Activated naive CD8-positive, alpha-beta T cell treated with anti-CD3 and anti-CD28 coated beads, Interleukin-2, amount 50 U/mL, for 24 hours (primary cell): ENCODE results near the gene ARHGEF17.

Experiments
- ATAC-seq: fragments of 150-1000 bp; cut with Tn5 transposase; one replicate; pipeline ENCODE4 v1.10.0; 2021
- DNase-seq: peaks from one replicate; pipeline ENCODE4 v3.0.0; 2021
- H3K27ac Mint-ChIP-seq: one replicate; pipeline ENCODE4 v1.8.0; 2021; ENCODE audit warnings: mild to moderate bottlenecking, mixed read lengths
- H3K27me3 Mint-ChIP-seq: one replicate; pipeline ENCODE4 v1.8.0; 2021; ENCODE audit warnings: mixed read lengths
- H3K36me3 Mint-ChIP-seq: one replicate; pipeline ENCODE4 v1.8.0; 2021; ENCODE audit warnings: low read depth, mixed read lengths
- H3K4me1 Mint-ChIP-seq: one replicate; pipeline ENCODE4 v1.8.0; 2021; ENCODE audit warnings: mixed read lengths
- H3K4me3 Mint-ChIP-seq: one replicate; pipeline ENCODE4 v1.8.0; 2021; ENCODE audit warnings: mild to moderate bottlenecking, moderate library complexity, mixed read lengths
- H3K9me3 Mint-ChIP-seq: one replicate; pipeline ENCODE4 v1.8.0; 2021; ENCODE audit warnings: mixed read lengths

Gene ARHGEF17

DNA sequence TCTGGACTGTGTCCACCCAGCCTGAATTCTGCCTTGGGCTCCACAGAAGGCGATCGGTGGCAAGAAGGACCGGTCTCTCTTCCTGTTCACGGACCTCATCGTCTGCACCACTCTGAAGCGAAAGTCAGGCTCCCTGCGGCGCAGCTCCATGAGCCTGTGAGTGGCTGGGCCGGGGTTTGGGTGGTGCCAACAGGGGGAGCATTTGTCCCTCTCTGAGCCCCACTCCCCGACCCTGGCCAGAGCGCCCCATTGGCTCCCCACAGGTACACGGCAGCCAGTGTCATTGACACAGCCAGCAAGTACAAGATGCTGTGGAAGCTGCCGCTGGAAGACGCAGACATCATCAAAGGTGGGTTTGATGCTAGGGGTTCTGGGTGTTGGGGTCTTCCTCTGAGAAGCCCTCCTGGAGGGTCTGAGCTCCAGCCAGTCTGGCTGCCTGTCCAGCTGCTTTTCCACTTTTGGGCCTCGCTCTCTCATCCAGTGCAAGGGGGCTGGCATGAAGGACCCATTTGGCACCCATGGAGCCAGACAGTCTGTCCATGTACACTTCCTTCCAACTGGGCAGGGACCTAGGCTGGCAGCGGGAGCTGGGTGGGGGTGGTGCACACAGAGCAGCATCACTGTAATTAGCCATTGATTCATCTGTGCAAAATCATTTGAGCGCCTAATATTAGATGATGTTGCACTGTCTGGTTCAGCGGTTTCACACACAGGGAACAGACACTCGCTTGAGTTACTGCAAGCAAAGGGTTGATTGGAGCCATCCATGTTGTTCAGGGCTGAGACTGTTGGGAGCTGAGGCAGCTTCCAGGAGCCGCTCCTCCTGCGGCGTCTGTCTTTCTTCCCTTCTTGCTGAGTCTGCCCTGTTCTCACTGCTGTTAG lies 49.1 kb downstream of the ARHGEF17 start:
- Mint-ChIP-seq H3K9me3 (no peaks in the 10 kb centered on the region), H3K27me3 (no peaks in the 10 kb centered on the region), H3K27ac (no peak overlapping the region), H3K36me3 (no peaks in the 10 kb centered on the region), H3K4me1 (no peaks in the 10 kb centered on the region), H3K4me3 (no peak overlapping the region)
- no peak for DNase-seq
- no peak for ATAC-seq

DNA sequence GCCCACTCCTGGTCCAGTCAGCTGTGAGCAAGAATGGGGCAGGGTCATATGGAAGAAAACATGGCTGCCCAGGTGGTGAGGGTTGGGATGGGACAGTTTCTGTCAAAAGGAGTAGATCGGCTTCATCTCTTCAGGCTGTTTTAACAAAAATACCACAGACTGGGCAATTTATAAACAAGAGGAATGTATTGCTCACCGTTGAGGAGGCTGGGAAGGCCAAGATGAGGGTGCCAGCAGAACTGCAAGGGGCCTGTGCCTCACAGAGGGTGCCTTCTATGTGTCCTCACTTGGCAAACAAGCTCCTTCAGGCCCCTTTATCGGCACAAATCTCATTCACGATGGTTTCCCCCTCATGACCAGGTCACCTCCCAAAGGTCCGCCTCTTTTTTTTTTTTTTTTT lies 50.0 kb downstream of the ARHGEF17 start:
- Mint-ChIP-seq H3K36me3 (no peaks in the 10 kb centered on the region), H3K9me3 (no peaks in the 10 kb centered on the region), H3K4me1 (no peaks in the 10 kb centered on the region), H3K27me3 (no peaks in the 10 kb centered on the region), H3K4me3 (no peak overlapping the region), H3K27ac (no peak overlapping the region)
- DNase-seq = no peak
- ATAC-seq = no peak

DNA sequence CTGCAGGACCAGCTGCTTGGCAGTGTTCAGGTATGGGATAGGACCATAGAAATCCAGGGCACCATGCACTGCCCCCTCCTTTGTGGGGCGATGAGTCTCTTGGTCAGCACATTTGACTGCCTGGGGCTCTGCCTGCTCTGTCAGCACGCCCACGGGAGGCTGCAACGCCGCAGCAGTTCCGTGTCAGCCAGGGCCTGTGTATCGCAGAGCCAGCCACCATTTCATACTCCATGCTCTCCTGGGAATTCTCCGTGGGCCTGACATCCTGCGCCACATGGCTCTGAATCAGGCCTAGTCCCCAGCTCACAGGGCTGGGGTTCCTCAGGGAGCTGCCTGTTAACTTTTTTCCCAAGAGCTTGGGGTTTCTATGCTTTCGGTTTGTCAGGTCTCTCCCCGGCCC lies 51.3 kb downstream of the ARHGEF17 start:
- Mint-ChIP-seq H3K27ac (no peak overlapping the region), H3K36me3 (no peaks in the 10 kb centered on the region), H3K9me3 (no peaks in the 10 kb centered on the region), H3K4me1 (no peaks in the 10 kb centered on the region), H3K4me3 (no peak overlapping the region), H3K27me3 (no peaks in the 10 kb centered on the region)
- ATAC-seq (no peak), DNase-seq (no peak)

DNA sequence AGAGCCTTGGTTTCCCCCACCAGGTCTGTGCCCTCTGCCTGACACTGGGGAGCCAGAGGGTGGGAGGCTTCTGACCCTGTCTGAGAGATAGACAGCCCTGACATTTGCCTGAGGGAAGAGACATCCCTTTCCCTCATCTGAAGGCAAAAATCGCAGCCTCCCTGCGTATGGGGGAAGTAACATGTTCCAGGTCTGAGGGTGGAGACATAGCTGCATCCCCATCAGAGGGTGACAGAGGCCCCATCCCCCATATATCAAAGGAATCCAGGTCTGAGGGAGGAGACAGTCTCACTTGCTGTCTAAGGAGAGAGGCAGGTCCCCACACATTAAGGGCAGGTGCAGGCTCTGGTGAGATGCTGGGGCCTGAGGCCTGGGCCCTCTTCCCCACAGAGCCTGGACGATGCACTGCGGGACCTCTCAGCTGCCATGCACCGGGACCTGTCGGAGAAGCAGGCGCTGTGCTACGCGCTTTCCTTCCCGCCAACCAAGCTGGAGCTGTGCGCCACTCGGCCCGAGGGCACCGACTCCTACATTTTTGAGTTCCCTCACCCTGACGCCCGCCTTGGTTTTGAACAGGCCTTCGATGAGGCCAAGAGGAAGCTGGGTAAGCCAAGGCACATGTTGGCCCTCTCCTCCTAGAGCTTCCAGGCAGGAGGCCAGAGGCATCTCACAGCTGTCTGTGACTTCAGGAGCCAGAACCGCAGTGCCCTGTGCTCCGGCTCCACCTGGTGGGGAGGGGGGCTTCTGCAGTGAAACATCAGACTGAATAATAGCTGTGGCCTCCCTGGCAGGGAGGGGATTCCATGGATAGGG lies 52.1 kb downstream of the ARHGEF17 start:
- ATAC-seq (no peak), DNase-seq (peak; percentile 37)
- no peaks in the 10 kb centered on the region for H3K9me3 Mint-ChIP-seq
- H3K27ac Mint-ChIP-seq = no peak overlapping the region
- no peaks in the 10 kb centered on the region for H3K36me3 Mint-ChIP-seq
- H3K4me3 Mint-ChIP-seq = no peak overlapping the region
- H3K4me1 Mint-ChIP-seq = no peaks in the 10 kb centered on the region
- no peaks in the 10 kb centered on the region for H3K27me3 Mint-ChIP-seq

DNA sequence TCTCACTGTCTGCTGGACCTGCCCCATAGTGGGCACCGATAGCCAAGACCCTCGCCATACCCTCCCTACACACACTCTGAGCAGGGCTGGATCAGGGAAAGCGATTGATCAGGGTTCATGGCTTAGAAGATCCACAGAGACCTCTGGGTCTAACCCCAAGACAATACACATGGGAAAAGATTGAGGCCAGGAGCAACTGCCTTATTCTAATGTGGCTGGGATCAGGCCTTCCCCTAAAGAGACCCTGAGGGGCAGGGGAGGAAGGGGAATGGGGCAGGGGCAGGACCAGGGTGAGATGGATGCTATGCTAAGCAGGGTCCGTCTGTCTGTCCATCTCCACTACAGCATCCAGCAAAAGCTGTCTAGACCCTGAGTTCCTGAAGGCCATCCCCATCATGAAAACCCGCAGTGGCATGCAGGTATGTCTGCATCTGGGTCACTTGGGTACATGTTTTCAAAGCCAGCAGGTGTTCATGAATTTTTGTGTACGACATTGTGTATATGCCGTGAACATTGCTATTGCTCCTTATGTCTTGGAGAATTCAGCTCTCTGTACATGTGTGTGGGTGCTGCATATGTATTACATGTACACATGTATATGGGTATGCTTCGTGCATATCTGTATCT lies 52.8 kb downstream of the ARHGEF17 start:
- H3K27me3 Mint-ChIP-seq = no peaks in the 10 kb centered on the region
- H3K36me3 Mint-ChIP-seq = no peaks in the 10 kb centered on the region
- no peak overlapping the region for H3K4me3 Mint-ChIP-seq
- H3K9me3 Mint-ChIP-seq = no peaks in the 10 kb centered on the region
- no peak overlapping the region for H3K27ac Mint-ChIP-seq
- DNase-seq (no peak), ATAC-seq (no peak)
- H3K4me1 Mint-ChIP-seq = peaks cover 2% of the 10 kb centered on the region

DNA sequence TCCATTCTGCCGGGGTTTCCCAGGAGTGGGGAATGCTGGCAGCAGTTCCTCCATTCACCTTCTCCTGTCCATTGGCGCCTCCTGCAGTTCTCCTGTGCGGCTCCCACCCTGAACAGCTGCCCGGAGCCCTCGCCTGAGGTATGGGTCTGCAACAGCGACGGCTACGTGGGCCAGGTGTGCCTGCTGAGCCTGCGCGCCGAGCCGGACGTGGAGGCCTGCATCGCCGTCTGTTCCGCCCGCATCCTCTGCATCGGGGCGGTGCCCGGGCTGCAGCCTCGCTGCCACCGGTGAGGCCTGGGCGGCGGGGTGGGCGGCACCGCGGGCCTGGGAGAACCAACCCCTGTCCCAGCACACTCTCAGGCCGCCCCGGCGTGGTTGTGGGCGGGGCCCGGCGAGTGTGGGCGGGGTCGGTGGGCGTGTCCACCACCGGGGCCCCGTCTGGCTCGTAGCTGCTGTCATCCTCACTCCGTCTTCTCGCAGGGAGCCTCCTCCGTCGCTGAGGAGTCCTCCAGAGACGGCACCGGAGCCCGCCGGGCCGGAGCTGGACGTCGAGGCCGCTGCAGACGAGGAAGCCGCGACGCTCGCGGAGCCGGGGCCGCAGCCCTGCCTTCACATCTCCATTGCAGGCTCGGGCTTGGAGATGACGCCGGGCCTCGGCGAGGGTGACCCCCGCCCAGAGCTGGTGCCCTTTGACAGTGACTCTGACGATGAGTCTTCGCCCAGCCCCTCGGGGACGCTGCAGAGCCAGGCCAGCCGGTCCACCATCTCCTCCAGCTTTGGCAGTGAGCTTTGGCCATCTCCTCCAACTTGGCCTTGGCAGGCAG lies 54.1 kb downstream of the ARHGEF17 start:
- no peak overlapping the region for H3K27ac Mint-ChIP-seq
- H3K9me3 Mint-ChIP-seq = no peaks in the 10 kb centered on the region
- H3K36me3 Mint-ChIP-seq = no peaks in the 10 kb centered on the region
- H3K4me3 Mint-ChIP-seq = no peak overlapping the region
- no peak for DNase-seq
- no peak for ATAC-seq
- no peaks in the 10 kb centered on the region for H3K27me3 Mint-ChIP-seq
- H3K4me1 Mint-ChIP-seq = peaks cover 15% of the 10 kb centered on the region

DNA sequence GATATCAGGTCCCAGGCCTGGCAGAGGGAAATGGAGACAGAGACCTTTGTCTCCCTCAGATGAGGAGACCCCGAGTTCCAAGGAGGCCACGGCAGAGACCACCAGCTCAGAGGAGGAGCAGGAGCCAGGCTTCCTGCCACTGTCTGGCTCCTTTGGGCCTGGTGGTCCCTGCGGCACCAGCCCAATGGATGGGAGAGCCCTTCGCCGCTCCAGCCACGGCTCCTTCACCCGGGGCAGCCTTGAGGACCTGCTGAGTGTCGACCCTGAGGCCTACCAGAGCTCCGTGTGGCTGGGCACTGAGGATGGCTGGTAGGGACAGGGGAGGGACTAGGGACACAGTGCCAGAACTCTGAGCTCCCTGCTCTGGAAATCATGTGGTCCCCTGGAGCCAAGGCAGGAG lies 55.1 kb downstream of the ARHGEF17 start:
- Mint-ChIP-seq H3K4me1 (peaks cover 25% of the 10 kb centered on the region), H3K36me3 (no peaks in the 10 kb centered on the region), H3K9me3 (no peaks in the 10 kb centered on the region), H3K4me3 (no peak overlapping the region), H3K27ac (no peak overlapping the region), H3K27me3 (no peaks in the 10 kb centered on the region)
- no peak for DNase-seq
- no peak for ATAC-seq

DNA sequence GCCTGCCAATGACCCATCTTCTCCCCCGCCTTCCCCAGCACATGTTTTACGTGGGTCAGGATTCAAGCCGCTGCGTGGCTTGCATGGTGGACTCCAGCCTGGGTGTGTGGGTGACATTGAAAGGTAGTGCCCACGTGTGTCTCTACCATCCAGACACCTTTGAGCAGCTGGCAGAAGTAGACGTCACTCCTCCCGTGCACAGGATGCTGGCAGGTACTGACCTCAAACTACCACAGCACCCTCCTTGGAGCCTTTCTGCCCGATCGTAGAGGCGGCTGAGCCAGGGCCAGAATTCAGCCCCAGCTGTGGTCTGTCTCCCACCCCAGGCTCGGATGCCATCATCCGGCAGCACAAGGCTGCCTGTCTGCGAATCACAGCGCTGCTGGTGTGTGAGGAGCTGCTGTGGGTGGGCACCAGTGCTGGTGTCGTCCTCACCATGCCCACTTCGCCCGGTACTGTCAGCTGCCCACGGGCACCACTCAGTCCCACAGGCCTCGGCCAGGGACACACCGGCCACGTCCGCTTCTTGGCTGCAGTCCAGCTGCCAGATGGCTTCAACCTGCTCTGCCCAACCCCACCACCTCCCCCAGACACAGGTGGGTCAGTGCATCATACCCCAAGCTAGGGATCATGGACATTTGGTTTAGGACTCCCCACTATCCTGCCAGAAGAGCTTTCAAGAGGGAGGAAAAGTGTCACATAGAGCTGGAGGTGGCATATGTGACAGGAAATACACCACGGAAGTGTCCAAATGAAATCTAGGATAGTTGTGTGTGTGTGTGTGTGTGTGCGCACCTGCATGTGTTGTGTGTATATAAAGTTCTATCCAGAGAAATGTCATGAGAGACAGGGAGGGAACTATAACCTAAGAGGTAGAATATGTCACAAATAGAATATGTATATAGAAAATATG lies 57.5 kb downstream of the ARHGEF17 start:
- DNase-seq (no peak), ATAC-seq (no peak)
- Mint-ChIP-seq H3K27me3 (no peaks in the 10 kb centered on the region), H3K27ac (peak overlapping the region; percentile 69), H3K36me3 (no peaks in the 10 kb centered on the region), H3K4me1 (peaks cover 29% of the 10 kb centered on the region), H3K4me3 (no peak overlapping the region), H3K9me3 (no peaks in the 10 kb centered on the region)

DNA sequence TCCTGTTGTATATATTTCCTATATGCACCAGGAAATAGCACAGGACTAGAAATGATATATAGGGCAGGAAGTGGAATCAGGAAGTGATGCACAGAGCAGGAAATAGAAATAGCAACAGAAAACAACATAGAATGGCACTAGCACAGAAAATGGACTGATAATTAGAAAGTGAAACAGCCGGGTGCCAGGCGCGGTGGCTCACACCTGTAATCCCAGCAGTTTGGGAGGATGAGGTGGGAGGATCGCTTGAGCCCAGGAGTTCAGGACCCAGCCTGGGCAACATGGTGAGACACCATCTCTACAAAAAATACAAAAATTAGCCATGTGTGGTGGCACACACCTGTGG lies 58.2 kb downstream of the ARHGEF17 start:
- ATAC-seq (no peak), DNase-seq (no peak)
- Mint-ChIP-seq H3K4me3 (no peak overlapping the region), H3K9me3 (no peaks in the 10 kb centered on the region), H3K4me1 (peaks cover 29% of the 10 kb centered on the region), H3K27me3 (no peaks in the 10 kb centered on the region), H3K36me3 (no peaks in the 10 kb centered on the region), H3K27ac (peak overlapping the region; percentile 69)

DNA sequence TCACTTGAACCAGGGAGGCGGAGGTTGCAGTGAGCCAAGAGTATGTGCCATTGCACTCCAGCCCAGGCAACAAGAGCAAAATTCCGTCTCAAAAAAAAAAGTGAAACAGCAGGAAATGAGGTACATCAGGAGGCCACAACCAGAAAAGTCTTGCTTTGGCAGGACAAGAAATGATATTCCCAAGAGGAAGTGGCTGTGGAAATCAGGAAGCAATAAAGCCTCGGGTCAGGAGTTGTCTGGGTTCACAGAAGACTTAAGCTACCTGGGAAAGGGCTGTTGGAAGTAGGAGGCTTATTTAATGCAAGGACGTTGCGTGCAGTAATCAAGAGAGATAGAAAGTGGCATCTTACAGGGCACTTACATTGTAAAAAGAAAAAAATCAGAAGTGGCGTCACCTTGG lies 58.9 kb downstream of the ARHGEF17 start:
- Mint-ChIP-seq H3K36me3 (no peaks in the 10 kb centered on the region), H3K9me3 (no peaks in the 10 kb centered on the region), H3K27me3 (no peaks in the 10 kb centered on the region), H3K4me3 (no peak overlapping the region), H3K27ac (no peak overlapping the region), H3K4me1 (peaks cover 29% of the 10 kb centered on the region)
- DNase-seq = no peak
- ATAC-seq = no peak

DNA sequence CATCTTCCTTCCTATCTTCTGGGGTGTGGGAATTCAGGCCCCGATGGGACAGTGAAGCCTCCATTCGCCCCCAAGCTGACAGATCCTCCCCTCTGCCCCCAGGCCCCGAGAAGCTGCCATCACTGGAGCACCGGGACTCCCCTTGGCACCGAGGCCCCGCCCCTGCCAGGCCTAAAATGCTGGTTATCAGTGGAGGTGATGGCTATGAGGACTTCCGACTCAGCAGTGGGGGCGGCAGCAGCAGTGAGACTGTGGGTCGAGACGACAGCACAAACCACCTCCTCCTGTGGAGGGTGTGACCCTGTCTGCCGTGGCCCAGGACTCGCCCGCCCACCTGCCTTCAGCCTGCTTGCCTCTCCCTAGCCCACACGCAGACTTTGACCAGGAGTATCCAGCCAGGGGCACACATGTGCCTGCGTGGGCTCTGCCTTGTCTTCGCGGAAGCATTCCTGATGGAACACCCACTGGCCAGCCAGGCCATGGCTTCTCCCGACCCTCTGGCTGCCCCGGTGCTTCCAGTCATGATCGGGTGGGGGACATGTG lies 59.5 kb downstream of the ARHGEF17 start:
- no peak overlapping the region for H3K4me3 Mint-ChIP-seq
- ATAC-seq (peak; percentile 30), DNase-seq (peak; percentile 43)
- no peaks in the 10 kb centered on the region for H3K27me3 Mint-ChIP-seq
- no peak overlapping the region for H3K27ac Mint-ChIP-seq
- H3K36me3 Mint-ChIP-seq = no peaks in the 10 kb centered on the region
- peaks cover 29% of the 10 kb centered on the region for H3K4me1 Mint-ChIP-seq
- H3K9me3 Mint-ChIP-seq = no peaks in the 10 kb centered on the region

DNA sequence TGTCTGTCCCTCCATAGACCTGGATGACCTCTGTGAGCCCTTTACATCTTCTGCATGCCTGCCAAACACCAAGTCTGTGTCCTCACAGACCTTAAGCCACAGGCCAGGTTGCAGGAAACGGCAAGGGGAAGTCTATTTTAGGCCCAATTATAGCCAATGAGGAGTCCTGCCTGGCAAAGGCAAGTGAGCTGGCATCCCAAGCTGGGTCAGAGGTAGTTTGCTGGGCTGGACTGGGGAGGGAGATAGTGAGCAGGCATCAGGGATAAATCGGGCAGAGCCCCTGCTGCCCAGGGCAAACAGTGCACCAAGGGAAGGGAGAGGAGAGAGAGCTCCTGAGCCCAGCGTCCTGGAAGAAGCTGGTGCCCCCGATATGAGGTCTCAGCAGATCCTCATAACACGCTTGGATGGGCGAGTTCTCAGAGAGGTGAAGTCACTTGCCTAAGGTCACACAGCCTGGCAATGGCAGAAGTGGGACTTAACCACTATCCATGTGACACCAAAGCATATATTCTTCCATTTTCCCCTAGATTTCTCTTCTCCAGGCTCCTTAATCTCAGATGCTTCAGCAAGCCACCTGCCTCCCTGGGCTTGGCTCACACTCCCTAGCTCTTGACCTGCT lies 64.4 kb downstream of the ARHGEF17 start:
- Mint-ChIP-seq H3K9me3 (no peaks in the 10 kb centered on the region), H3K4me3 (no peak overlapping the region), H3K36me3 (peaks cover 6% of the 10 kb centered on the region), H3K4me1 (peaks cover 25% of the 10 kb centered on the region), H3K27ac (no peak overlapping the region), H3K27me3 (no peaks in the 10 kb centered on the region)
- DNase-seq (no peak), ATAC-seq (no peak)

DNA sequence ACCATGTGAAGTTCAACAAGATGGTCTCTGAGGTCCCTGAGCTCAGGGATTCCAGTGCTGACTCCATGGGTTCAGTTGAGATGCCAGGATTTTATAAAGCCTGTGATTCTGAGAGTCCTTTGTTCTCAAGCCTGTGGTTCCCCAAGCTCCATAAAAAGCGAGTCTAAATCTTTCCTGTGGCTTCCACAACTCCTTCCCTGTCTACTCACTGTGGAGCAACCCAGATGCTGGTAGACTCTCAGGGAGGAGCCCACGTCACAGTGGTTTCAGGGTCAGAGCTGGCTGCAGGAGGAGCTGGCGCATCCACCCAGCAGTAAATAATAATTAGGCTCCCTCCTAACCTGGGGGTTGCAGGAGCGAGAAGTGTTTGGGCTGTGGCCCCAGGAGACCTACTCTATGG lies 66.1 kb downstream of the ARHGEF17 start:
- no peaks in the 10 kb centered on the region for H3K27me3 Mint-ChIP-seq
- peaks cover 13% of the 10 kb centered on the region for H3K36me3 Mint-ChIP-seq
- H3K9me3 Mint-ChIP-seq = no peaks in the 10 kb centered on the region
- H3K4me3 Mint-ChIP-seq = no peak overlapping the region
- H3K27ac Mint-ChIP-seq = no peak overlapping the region
- H3K4me1 Mint-ChIP-seq = peaks cover 30% of the 10 kb centered on the region
- ATAC-seq (no peak), DNase-seq (no peak)
